Uterus (tissue), 4 donors: Measurements from ENCODE around the gene ULK4. TPM values are rescaled to one million over a fixed set of nuclear protein-coding genes. Genes with fewer than 3 reads are reported as not detected.

ENCODE experiments used
- DNase-seq, 2 donors: peaks; one replicate each; pipeline ENCODE4 v3.0.0-alpha.2; 2019 to 2020
- H3K27ac ChIP-seq, 2 donors: fragments of 200-600 bp; sonication (generic); 1 replicate in 1 of 2; 2 replicates in 1 of 2; pipeline ENCODE4 v1.5.1; 2016 to 2018
- H3K27me3 ChIP-seq, 2 donors: fragments of 200-600 bp; sonication (generic); one replicate each; pipeline ENCODE4 v1.5.1; 2018 to 2019; ENCODE audit warnings: control low read depth in 1 of 2
- H3K36me3 ChIP-seq, 2 donors: fragments of 200-600 bp; sonication (generic); one replicate each; pipeline ENCODE4 v1.5.1; 2019; ENCODE audit warnings: control low read depth in 1 of 2
- H3K4me1 ChIP-seq, 2 donors: fragments of 200-600 bp; sonication (generic); one replicate each; pipeline ENCODE4 v1.5.1; 2018 to 2019; ENCODE audit warnings: control low read depth in 1 of 2
- H3K4me3 ChIP-seq, 2 donors: fragments of 200-600 bp; sonication (generic); 1 replicate in 1 of 2; 2 replicates in 1 of 2; pipeline ENCODE4 v1.5.1; 2018 to 2019; ENCODE audit warnings: mild to moderate bottlenecking in 1 of 2
- H3K9me3 ChIP-seq, 2 donors: fragments of 200-600 bp; sonication (generic); one replicate each; pipeline ENCODE4 v1.5.1; 2019; ENCODE audit warnings: control low read depth in 1 of 2
- POLR2A ChIP-seq, 2 donors: fragments of 450-650 bp; IDR thresholded peaks; one replicate each; pipeline ENCODE4 v1.6.1; 2016; ENCODE audit warnings: antibody characterized with exemption in 2 of 2, mild to moderate bottlenecking in 1 of 2, moderate library complexity in 1 of 2
- intact Hi-C: fragments of 100-400 bp; cut with DNase I; formaldehyde crosslinking; loops from one replicate; pipeline ENCODE4 v1.15.1; 2023; ENCODE audit warnings: low total_unique reads
- total RNA-seq, 4 donors: library from RNA; depleted of rRNA in 3 of 4; stranded (reverse); fragments of >200 nt in 3 of 4; gene quantifications; one replicate each; pipeline versions ENCODE4 v1.1.0 to v1.2.4, GENCODE V29; 2014 to 2023
- TF ChIP-seq, protein P1 (sequence below), 4 experiments: fragments of 200-600 bp in 2 of 4; fragments of 450-650 bp in 2 of 4; sonication (generic) in 2 of 4; IDR thresholded peaks; one replicate each; pipeline ENCODE4 v1.5.1; 2016 to 2019; ENCODE audit warnings: antibody characterized with exemption in 4 of 4, mild to moderate bottlenecking in 2 of 4, moderate library complexity in 1 of 4
- donor health status: DM: yes; HTN: yes; CAD: no.

Gene ULK4
- total RNA-seq, 4 donors from 2014 or later = 8.7 to 118 (median 26.1) TPM

DNA sequence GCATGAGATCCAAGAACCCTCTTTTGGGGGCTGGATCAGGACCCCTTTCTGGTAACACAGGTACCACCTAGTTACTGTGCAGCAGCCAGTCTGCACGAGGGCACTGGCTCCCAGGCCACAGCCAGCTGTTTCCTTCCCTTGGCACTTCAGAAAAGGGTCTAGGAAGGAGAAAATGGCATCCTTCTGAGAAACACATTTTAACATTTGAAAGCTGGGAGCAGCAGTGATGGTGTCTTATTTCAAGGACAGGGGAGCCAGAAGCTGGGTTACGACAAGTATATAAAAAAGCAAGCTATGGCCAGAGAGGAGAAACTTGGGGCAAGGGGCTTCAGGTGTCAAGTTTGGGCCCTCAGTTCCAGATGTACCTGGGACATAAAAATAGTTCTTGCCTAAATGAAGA is 479.8 kb downstream of the ULK4 start:
- H3K4me3 ChIP-seq = no peak overlapping the region
- H3K36me3 ChIP-seq = no peaks in the 10 kb centered on the region
- no peak for TF ChIP-seq POLR2A (IDR thresholded peaks at IDR 0.05)
- TF ChIP-seq, protein P1, sequence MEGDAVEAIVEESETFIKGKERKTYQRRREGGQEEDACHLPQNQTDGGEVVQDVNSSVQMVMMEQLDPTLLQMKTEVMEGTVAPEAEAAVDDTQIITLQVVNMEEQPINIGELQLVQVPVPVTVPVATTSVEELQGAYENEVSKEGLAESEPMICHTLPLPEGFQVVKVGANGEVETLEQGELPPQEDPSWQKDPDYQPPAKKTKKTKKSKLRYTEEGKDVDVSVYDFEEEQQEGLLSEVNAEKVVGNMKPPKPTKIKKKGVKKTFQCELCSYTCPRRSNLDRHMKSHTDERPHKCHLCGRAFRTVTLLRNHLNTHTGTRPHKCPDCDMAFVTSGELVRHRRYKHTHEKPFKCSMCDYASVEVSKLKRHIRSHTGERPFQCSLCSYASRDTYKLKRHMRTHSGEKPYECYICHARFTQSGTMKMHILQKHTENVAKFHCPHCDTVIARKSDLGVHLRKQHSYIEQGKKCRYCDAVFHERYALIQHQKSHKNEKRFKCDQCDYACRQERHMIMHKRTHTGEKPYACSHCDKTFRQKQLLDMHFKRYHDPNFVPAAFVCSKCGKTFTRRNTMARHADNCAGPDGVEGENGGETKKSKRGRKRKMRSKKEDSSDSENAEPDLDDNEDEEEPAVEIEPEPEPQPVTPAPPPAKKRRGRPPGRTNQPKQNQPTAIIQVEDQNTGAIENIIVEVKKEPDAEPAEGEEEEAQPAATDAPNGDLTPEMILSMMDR (IDR thresholded peaks at IDR 0.05) = no peak
- no peak for DNase-seq
- no peaks in the 10 kb centered on the region for H3K9me3 ChIP-seq
- intact Hi-C loops = no loop called here
- no peak overlapping the region for H3K27ac ChIP-seq
- no peaks in the 10 kb centered on the region for H3K4me1 ChIP-seq
- no peaks in the 10 kb centered on the region for H3K27me3 ChIP-seq

DNA sequence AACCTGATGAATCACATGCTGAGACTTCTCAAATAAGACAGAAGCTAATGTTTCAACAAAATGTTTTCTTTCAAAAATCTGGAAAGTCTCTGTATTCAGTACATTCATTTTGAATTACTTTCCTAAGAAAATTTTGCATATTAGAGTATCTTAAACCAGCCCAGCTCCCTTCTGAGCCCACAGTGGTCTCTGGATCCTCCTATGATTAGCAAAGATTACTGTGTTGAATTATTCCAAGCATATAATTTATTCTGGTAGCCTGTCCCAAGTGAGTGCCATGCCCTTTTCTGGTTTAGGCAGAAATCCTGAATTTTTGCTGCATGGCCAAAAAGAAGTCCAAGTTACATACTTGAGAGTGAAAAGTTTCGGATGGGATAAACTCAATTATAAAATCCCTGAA is 483.6 kb downstream of the ULK4 start:
- H3K27ac ChIP-seq = no peak overlapping the region
- intact Hi-C loops = no loop called here
- no peak for DNase-seq
- H3K36me3 ChIP-seq = no peaks in the 10 kb centered on the region
- H3K9me3 ChIP-seq = peaks cover 0 to 10% of the 10 kb centered on the region in 2 donors
- no peak overlapping the region for H3K4me3 ChIP-seq
- H3K4me1 ChIP-seq = no peaks in the 10 kb centered on the region
- TF ChIP-seq, protein P1 (IDR thresholded peaks at IDR 0.05) = no peak
- no peak for TF ChIP-seq POLR2A (IDR thresholded peaks at IDR 0.05)
- no peaks in the 10 kb centered on the region for H3K27me3 ChIP-seq

DNA sequence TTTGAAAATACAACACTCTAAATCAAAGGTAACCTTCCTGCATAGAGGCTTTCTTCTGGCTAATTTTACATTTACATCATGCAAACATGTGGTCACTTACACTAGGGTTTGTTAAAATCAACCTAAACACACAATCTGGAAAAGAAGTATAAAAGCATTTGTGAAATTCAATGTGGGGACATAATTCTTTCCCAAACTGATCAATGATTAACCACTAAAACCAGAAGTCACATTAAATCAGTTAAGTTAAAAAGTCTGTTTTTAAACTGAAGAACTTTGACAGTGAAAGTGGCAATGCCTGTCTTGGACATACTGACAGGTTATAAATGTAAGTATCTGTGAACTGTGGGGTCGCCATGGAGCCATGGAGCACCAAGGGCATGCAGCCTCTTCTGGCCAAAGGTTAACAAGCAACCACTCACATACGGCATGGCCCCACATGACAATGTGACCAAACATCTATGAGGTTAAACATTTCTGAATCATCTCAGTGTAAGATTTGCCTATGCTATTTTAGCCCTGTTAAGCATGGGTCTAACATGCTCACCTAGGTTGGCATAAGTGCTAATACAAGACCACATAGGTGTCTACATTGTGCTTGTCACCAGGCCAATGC is 484.4 kb downstream of the ULK4 start:
- H3K36me3 ChIP-seq = no peaks in the 10 kb centered on the region
- intact Hi-C loops = no loop called here
- no peak overlapping the region for H3K27ac ChIP-seq
- no peak for TF ChIP-seq POLR2A (IDR thresholded peaks at IDR 0.05)
- TF ChIP-seq, protein P1 (IDR thresholded peaks at IDR 0.05) = no peak
- peaks cover 3 to 18% of the 10 kb centered on the region in 2 donors for H3K9me3 ChIP-seq
- H3K4me1 ChIP-seq = no peaks in the 10 kb centered on the region
- H3K4me3 ChIP-seq = no peak overlapping the region
- no peak for DNase-seq
- H3K27me3 ChIP-seq = no peaks in the 10 kb centered on the region

- no peak for TF ChIP-seq POLR2A (IDR thresholded peaks at IDR 0.05)
- TF ChIP-seq, protein P1 (IDR thresholded peaks at IDR 0.05) = no peak
- intact Hi-C loops = no loop called here
- no peaks in the 10 kb centered on the region for H3K27me3 ChIP-seq
- no peak for DNase-seq
- no peak overlapping the region for H3K27ac ChIP-seq
- H3K4me1 ChIP-seq = no peaks in the 10 kb centered on the region
- H3K4me3 ChIP-seq = no peak overlapping the region
- no peaks in the 10 kb centered on the region for H3K36me3 ChIP-seq
- H3K9me3 ChIP-seq = peaks cover 3 to 36% of the 10 kb centered on the region in 2 donors
These were observed 492.8 kb downstream of the ULK4 start for GRCh38 chr3:41469083-41469482.

- Histone ChIP-seq H3K27ac (no peak overlapping the region), H3K27me3 (no peaks in the 10 kb centered on the region), H3K4me3 (no peak overlapping the region), H3K9me3 (peaks cover 0 to 22% of the 10 kb centered on the region in 2 donors), H3K4me1 (no peaks in the 10 kb centered on the region), H3K36me3 (no peaks in the 10 kb centered on the region)
- TF ChIP-seq, protein P1 (IDR thresholded peaks at IDR 0.05) = no peak
- no peak for TF ChIP-seq POLR2A (IDR thresholded peaks at IDR 0.05)
- no peak for DNase-seq
- intact Hi-C loops = no loop called here
These were observed 494.4 kb downstream of the ULK4 start for GRCh38 chr3:41467481-41467880.
